Measurements from ENCODE around the gene KCNJ11.

The KCNJ11 gene

DNA sequence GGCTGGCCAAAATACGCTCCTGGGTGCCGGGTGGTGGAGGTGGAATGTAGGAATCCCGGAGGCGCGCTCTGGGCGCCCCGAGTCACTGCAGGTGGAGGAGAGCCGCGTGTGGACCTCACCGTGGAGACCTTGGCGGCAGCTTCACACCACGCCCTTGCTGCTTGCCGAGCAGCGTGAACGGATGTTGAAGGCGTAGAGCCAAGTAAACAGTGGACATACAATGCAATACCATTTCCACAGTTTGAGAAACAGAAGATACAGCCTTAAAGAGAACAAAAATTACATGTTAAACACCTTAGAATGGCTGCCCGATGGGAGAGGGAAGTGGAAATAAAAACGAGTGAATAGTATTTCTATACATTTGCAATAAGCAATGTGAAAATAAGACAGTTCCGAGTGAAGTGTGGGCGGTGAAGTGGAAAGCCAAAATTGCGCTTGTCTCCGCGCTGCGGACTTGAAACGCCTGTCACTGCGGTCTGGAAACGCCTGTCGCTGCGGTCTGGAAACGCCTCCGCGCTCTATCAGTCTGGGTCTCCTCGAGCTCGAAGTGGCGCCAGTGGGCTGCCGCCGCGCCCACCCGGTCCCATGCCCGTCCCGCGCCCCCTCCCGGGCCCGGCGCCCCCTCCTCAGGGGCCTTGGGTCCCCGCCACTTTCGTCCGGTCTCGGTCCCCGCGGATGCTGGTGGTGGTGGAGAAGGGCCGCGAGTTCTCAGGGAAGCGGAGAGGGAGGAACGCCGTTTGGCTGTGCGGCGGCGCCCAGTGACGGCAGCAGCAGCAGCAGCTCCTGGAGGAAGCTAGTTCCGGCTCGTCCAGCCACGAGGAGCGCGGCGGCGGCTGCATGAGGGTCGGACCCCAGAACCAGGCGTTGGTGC lies 35.3 kb downstream of the KCNJ11 start:
- peak; percentile 81 for DNase-seq

DNA sequence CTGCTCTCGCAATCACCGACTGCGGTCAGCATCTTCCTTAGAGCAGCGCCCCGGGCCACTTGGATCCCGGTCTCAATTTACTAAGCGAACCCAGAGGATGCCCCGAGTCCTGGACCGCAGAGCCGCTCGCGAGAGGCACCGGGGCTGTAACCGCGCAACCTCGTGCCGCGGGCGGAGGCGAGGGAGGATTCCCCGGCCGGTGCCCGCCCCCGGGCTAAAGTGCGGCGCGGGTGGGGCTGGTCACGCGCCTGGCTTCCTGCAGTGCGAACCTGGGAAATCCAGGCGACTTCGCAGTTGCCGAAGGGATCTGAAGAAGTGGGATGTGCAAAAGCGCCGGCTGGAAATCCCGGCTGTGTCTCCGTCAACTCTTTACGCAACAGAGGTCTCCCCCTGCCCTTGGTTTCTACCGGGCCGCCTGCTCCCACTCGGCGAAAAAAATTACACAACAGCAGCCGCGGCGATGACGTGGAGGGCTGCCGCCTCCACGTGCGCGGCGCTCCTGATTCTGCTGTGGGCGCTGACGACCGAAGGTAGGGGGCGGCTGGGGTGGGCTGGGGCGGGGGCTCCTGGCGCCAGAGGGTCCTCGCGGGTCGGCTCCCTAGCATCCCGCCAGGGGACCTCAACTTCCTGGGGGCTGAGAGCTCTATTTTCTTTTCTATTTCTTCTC lies 36.8 kb downstream of the KCNJ11 start, which contains the start of gene NCR3LG1:
Gene NCR3LG1, plus strand, starts transcription at position 291 of the 667 bp plus-strand sequence. Its CDS starts 170 bp downstream, at position 461.
- peak; percentile 28 for DNase-seq

DNA sequence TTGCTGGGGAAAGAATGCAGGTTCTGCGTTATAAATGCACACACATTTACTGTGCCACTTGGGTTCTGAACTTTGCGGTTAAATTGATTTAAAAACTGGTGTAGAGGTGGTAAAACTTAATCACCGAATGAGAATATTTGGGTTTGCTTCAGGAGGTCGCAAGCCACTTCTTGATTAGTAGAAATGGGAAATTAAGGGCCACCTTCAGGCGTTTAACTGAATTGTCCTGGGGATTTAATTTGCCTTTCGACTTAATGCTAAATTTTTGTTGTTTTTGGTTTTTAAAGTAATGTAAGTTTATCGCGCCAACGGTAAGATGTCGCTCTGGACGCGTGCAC lies 37.3 kb downstream of the KCNJ11 start:
- no peak for DNase-seq

DNA sequence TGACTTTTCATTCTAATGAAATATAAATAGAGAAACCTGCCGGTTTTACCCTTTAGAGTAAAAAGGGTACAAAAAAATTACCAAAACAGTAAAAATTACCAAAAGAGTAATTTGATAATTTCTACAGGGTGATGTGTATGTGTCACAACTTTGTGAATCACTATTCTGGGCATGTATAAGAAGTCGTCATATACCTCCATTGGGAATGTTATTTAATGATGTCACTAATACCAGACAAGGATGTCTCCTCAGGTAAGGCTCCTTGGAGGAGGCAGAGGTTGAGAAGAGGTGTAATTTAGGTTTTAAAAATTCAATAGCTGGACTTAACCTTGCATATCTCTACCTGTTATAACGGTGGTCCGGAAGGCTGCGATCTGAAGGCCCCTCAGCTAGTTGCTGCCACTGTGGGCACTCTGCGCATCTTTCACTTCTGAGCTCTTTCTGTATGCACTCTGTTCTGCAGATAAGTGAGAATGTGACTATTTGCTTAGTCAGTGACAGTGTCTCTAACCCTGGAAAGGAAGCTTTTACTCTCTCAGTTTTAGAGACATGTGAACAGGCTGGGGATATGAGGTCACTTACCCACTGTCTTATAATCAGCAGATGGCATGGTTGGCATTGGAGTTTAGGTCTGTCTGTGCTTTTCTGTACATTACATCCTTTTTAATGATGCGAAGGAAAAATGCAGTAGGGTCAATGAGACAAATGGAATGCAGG lies 37.8 kb downstream of the KCNJ11 start:
- no peak for DNase-seq

GRCh38 chr11:17347676-17348075 lies 40.8 kb downstream of the KCNJ11 start:
- DNase-seq, result no peak

GRCh38 chr11:17343907-17344306 lies 44.6 kb downstream of the KCNJ11 start:
- DNase-seq, result peak; percentile 21

- no peak for DNase-seq
These were observed 45.2 kb downstream of the KCNJ11 start for GRCh38 chr11:17343257-17343656.
